ENCODE measurements around the gene IGSF21.

The IGSF21 gene

GRCh38 chr1:18178111-18178510, 70.5 kb downstream of the IGSF21 start:
- H3K4me3 ChIP-seq (ENCODE audit: control insufficient read depth, low read depth, low read length): no peak overlapping the region
- DNase-seq (ENCODE audit: low read depth): no peak
- TF ChIP-seq, protein P1, sequence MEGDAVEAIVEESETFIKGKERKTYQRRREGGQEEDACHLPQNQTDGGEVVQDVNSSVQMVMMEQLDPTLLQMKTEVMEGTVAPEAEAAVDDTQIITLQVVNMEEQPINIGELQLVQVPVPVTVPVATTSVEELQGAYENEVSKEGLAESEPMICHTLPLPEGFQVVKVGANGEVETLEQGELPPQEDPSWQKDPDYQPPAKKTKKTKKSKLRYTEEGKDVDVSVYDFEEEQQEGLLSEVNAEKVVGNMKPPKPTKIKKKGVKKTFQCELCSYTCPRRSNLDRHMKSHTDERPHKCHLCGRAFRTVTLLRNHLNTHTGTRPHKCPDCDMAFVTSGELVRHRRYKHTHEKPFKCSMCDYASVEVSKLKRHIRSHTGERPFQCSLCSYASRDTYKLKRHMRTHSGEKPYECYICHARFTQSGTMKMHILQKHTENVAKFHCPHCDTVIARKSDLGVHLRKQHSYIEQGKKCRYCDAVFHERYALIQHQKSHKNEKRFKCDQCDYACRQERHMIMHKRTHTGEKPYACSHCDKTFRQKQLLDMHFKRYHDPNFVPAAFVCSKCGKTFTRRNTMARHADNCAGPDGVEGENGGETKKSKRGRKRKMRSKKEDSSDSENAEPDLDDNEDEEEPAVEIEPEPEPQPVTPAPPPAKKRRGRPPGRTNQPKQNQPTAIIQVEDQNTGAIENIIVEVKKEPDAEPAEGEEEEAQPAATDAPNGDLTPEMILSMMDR (IDR thresholded peaks at IDR 0.05; ENCODE audit: control insufficient read depth, insufficient read depth, low read depth, low read length, missing control alignments): no peak

DNA sequence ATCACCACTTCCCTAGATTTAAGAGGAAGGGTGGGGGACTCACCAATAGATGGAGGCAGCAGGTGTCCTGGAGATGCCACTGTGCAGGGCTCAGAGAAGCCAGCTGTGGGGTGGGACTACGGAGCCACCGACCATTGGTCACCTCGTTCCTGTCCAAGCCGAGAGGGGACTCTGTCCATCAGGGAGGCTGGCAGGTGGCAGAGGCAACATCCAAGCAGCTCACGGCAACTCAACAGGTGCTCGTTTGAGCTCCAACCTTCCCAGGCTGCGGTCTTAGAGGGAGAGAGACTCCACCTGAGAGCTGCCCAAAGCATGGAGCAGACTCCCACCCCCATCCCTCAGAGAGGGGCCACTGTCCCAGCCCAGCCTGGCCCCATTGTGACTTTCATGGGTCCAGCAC, 71.4 kb downstream of the IGSF21 start:
- DNase-seq (ENCODE audit: low read depth): no peak
- TF ChIP-seq, protein P1 (IDR thresholded peaks at IDR 0.05; ENCODE audit: control insufficient read depth, insufficient read depth, low read depth, low read length, missing control alignments): no peak
- H3K4me3 ChIP-seq (ENCODE audit: control insufficient read depth, low read depth, low read length): no peak overlapping the region

DNA sequence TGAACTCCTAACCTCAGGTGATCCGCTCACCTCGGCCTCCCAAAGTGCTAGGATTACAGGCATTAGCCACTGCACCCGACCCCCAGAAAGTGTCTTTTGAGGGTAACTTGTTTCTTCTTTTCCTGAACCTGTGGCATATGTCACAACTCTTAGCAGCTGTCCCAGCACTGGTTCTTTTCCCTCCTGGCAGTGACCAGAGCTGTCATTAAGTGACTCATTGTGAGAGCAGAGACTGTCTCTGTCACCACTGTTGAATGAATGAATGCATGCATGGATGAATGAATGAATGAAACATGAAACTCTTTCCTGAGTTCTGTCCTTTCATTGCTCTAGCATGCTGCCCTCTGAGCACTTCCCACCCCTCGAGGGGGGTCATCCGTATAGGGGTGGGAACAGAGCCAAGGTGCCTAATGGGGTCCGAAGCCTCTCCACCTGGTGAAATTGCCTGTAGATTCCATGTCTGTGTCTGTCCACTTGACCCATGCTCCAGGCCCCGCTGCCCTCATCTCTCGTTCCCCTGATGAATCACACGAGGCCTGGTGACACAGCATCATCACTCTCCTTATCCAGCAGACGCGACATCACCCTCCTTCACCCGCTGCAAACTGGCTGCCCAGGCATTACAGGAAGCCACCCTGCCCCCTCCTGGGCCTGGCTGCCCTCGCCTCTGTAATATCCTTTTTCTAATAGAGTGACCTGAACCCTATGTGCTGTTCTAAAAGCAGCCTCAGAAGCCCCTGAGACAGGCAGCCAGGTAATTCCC, 75.0 kb downstream of the IGSF21 start:
- no peak for DNase-seq (ENCODE audit: low read depth)
- TF ChIP-seq, protein P1 (IDR thresholded peaks at IDR 0.05; ENCODE audit: control insufficient read depth, insufficient read depth, low read depth, low read length, missing control alignments): no peak
- no peak overlapping the region for H3K4me3 ChIP-seq (ENCODE audit: control insufficient read depth, low read depth, low read length)

GRCh38 chr1:18183533-18183932, 75.9 kb downstream of the IGSF21 start:
- no peak overlapping the region for H3K4me3 ChIP-seq (ENCODE audit: control insufficient read depth, low read depth, low read length)
- no peak for DNase-seq (ENCODE audit: low read depth)
- TF ChIP-seq, protein P1 (IDR thresholded peaks at IDR 0.05; ENCODE audit: control insufficient read depth, insufficient read depth, low read depth, low read length, missing control alignments): no peak

DNA sequence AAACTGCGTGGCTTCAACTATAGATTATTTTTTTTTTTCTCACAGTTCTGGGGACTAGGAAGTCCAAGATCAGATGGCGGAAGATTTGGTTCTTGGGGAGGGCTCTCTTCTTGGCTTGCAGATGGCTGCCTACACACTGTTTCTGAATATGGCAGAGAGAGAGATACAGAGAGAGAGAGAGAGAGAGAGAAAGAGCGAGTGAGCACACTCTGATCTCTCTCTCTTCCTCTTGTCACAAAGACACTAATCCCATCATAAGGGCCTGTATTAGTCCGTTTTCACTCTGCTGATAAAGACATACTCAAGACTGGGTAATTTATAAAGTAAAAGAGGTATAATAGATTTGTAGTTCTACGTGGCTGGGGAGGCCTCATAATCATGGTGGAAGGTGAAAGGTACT, 79.5 kb downstream of the IGSF21 start:
- H3K4me3 ChIP-seq (ENCODE audit: control insufficient read depth, low read depth, low read length): no peak overlapping the region
- TF ChIP-seq, protein P1 (IDR thresholded peaks at IDR 0.05; ENCODE audit: control insufficient read depth, insufficient read depth, low read depth, low read length, missing control alignments): no peak
- DNase-seq (ENCODE audit: low read depth): no peak

DNA sequence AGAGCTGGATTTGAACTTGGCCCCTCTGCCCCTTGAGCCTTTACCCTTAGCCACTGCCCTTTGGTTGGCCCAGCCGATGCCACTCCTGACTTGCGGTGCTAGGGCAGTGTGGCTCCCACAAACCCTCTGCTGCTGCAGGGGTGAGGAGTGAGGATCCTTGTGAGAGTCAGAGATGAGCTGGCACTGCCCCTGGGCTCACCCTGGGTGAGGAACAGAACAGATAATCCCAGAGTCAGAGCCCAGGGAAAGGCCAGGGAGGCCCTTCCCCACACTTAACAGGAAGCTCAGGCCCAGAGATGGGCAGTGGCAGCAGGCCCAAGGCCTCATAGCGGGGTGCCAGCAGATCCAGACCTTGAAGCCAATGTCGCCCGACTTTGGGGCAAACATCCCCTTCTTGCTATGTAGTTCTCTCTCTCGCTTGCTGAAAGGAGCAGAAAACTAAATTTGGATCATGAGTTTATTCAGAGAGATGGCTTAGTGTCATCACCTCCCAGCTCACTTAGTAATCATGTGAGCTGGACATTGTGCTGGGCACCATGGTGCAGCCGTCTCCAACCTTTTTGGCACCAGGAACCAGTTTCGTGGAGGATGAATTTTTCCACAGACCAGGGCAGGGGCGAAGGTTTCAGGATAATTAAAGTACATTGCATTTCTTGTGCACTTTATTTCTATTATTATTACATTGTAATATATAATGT, 81.4 kb downstream of the IGSF21 start:
- no peak for DNase-seq (ENCODE audit: low read depth)
- no peak overlapping the region for H3K4me3 ChIP-seq (ENCODE audit: control insufficient read depth, low read depth, low read length)
- TF ChIP-seq, protein P1 (IDR thresholded peaks at IDR 0.05; ENCODE audit: control insufficient read depth, insufficient read depth, low read depth, low read length, missing control alignments): no peak

All from AG09309 (cell line).